ENCODE measurements around the gene LY6G6F.

LY6G6F gene

DNA sequence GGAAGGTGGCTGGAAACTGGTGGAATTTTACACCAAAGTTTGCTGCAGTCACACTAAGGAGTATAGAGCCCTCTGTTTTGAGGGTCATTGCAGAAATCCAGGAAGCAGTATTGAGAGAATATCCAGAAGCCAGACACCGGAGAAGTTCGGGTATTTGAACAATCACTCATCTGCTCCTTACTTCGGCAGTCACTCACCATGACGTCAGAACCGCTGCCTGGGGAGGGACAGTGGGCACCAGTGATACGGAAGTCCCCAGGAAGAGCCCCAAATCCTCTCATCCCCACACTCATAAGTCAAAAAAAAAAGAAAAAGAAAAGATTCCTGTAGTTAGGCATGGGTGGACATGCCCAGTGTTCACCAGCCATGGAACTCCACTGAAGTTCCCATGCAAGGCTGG is 29.8 kb upstream of the LY6G6F start:
- no peak for DNase-seq

GRCh38 chr6:31677955-31678354 is 28.7 kb upstream of the LY6G6F start:
- no peak for DNase-seq

DNA sequence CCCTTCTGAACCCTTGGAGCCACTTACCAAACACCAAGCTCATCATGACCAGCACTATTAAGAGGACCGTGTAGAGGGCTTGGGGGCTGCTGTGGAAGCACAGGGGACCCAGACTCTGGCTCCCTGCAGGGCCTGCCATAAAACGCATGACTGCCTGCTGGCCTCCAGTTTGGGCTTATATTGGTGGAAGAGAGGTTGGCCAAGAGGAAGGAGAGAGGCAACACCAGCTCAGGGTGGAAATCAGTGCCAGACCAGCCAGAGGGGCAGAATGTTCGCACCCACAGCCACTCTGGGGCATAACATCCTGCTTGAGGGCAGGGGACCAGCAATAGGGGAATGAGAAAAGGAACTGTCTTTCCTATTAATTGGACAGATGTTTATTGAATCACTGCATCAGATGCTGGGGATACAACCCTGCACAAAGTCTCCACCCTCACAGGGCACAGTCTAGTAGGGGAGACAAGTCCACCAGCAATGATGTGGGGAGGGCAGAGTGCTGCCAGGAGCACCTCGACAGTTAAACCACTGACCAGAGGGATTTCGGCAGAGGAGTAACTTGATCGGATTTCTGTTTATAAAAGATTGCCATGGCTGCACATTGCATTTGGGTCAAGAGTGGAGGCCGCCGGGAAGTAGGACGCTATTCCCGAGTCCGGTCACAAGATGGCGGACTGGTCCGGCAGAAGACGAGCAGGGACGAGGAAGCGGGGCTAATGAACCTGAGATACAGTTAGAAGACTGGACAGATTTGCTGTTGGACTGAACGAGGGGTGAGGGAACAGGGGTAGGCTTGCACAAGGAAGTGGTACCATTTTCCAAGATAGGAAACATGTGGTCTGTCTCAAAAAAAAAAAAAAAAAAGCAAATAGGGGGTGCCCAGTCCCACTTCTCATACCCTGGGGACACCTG is 26.2 kb upstream of the LY6G6F start, which contains the start of gene LY6G5C:
LY6G5C (minus strand) TSS at position 842 of the 909 bp plus-strand sequence; CDS start at position 148, 694 bp downstream.
- DNase-seq: no peak

DNA sequence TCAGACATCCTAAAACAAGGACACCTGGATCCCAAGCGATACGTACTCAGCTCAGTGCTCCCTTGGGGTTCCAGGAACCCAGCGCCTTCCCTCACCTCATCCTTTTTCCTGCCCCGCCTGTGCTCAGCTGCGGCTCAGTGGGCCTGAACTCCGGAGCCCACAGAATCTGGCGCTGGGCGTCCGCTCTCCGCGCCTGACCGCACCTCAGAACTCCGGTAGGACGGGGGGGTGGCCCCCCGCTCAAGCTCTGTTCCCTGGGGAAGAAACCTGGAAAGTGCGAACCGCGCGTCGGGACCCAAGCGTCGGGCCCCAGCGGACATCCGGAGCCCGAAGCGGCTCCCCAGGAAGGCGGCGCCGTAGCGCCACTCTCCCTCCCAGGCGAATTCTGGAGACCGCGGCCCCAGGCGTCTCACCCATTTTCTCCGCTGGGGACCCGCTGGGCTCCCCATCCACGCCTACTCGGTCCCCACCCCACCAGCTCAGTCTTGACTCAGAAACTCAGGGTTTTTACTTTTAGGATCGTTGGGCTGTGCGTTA is 25.5 kb upstream of the LY6G6F start:
- no peak for DNase-seq

DNA sequence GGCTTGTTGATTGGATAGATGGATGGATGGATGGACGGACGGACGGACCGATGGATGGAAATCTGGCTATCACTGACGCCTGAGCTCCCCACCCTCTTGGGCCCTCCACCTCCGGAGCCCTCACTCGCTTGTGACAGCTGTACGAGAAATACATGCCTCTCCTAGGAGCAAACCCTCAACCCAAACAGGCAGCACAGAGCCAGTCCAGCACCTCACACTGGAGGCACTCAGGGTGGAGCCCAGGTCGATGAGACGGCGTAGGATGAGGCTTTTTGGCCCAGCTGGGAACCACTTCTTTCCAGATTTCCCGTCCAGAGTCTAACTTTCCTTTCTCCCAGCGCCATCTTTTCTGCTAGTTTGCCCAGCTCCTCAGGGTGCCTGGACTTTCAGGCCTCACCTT is 23.1 kb upstream of the LY6G6F start:
- no peak for DNase-seq

- DNase-seq: no peak
These were observed 20.2 kb upstream of the LY6G6F start for GRCh38 chr6:31686483-31686882.

DNA sequence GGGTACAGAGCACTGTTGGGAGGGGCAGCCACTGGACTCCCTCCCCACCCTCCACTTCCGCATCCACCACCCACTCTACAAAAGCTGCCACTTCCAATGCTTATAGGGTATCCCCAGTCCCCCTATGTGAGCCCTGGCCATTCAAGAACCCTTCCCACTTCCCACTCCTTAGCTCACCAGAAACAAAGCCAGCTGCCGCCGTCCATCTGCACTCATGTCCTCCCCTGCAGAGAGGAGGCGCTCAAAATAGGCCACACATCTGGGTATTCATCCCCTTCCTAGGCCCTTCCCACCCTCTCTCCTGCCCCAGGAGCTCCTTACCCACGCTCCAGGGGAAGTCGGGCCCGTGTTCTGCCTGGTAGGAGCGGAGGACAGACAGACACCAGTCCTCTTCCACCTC is 19.3 kb upstream of the LY6G6F start:
- no peak for DNase-seq

DNA sequence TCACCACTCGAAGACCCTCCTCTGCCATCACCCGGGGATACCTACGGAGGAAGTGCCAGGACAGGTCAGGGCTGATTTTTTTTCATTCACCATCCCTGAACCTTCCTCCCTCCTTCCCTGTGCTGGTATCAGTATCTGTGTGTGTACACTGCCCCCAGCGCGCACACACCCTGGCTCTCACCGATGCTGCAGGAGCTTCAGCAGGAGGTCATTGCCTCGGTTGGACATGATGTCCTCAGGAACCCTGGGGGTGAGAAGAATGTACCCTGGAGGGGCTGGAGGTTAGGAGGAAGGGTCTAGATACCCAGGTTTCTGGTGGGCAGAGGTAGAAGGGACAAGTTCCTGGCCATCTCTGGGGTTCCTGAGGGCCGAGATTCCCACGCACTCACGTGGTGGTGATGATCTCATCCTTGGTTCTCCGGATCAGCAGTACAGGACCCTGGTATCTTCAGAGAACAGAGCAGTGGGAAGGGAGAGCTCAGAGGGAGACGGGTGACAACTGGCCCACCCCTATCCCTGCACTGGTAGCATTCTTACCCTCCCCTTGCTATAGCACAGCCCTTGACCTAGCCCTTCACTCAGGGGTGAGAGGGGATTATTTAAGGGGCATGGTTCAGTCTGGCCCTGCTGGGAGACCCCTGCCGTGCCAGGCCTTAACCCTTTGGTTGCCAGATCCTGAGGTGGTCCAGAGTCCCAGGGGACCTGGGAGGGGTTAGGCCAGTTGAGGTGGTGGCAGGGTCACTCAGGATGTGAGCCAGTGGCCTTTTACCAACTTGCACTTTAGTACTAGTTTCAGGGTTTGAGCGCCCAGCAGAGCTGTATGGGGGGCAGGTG is 18.6 kb upstream of the LY6G6F start:
- DNase-seq: no peak

- DNase-seq: no peak
These were observed 17.2 kb upstream of the LY6G6F start for GRCh38 chr6:31689249-31690110.

DNA sequence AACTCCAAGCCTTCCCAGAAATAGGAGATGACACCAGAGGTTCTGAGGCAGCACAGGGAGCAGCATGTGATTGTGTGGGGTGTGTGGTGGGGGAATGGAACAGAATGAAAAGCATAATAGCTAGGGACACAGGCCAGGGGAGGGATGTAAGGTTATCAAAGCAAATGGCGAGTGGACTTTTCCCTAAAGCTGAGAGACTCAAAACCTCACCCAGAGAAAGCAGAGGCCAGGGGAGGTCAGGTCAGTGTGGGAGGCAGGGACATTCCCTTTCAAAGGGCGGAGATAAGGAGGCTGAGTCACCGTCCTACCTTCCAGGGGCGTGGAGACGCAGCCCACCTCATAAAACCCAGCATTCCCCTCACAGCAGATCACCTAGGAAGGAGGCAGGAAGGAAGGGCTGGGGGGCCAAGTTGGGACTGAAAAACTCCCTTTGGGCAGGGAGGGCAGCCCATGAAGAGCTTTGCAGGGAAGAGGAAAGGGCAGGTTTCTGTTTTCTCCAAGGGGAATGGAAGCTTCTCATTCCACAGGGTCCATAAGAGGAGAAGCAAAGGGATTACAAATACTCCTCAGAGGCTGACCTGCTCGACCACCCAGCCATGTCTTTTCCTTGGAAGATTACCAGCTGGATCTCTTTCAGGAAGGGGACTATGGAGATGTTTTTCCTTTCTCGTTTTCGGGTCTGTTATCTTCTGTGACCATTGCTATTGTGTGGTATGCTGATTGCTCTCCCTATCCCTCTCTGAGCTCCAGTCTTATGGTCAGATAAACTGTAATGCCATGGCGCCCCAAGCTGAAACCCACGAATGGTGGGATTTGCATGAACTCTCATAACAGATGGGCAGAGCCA is 16.2 kb upstream of the LY6G6F start:
- no peak for DNase-seq

- DNase-seq: no peak
These were observed 15.6 kb upstream of the LY6G6F start for GRCh38 chr6:31691078-31691463.

DNA sequence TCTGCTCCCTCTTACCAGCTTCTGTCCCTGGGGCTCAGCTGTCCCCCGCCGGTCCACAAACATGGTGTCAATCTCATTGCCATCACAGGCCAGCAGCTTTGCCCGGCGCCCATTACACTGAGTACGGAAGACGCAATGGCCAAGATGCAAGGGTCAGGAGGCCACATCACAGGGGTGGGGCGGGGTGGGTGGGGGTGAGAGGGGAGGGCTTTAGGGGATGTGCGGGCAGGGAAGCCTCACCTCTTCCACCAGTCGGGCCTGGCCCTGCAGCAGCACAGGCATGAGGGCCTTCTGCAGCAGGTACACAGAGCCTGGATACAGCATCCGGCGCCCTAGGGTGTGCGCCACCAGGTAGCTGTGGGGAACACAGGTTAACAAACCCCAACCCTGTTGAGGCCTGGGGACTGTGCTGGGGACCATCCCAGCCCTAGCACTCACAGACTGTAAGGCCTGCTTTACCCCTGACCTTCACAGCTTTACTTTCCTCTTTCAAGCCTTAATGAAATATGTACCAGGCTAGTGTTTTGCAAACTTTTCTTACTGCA is 15.0 kb upstream of the LY6G6F start:
- no peak for DNase-seq

- no peak for DNase-seq
These were observed 14.3 kb upstream of the LY6G6F start for GRCh38 chr6:31692353-31692752.

- no peak for DNase-seq
These were observed 13.8 kb upstream of the LY6G6F start for GRCh38 chr6:31692886-31693285.

DNA sequence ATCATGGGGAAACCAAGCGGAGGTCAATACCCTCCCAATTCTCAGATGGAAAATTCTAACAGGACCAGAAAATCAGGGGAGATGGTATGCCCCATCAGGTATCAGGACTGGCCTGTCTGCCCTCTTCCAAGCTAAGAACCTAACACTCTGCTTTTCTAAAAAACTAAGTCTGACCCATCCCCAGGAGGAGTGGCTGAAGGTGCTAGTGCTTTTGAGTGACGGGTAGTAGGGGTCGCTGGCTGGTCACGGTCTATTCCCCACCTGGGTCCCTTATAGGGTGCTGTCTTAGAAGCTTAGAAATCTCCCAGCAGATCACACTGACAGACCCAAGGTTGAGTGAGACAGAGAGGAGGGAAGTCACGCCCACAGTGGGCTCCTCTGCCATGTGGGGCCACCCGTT is 13.1 kb upstream of the LY6G6F start:
- no peak for DNase-seq

DNA sequence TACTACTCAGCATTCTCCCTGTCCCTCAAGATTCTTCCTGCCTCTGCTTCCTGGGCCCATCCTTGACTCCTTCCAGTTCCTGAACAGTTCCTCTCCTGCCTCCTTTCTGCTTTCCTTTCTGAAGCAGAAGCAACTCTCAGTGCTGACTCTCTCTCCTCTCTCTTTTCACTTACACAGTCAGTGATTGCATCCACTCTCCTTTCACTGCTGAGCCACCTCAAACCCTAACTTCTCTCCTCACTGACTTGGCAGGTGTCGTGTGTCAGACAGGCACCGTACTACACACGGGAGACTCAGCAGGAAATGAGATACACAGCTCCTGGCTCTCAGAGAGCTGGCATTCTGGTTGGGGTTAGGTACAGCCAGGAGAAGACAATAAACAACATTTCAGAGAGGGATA is 9.1 kb upstream of the LY6G6F start:
- no peak for DNase-seq

GRCh38 chr6:31700740-31701401 is 5.8 kb upstream of the LY6G6F start:
- no peak for DNase-seq

GRCh38 chr6:31701666-31702404 is 4.8 kb upstream of the LY6G6F start:
- DNase-seq: no peak

- DNase-seq: no peak
These were observed 4.3 kb upstream of the LY6G6F start for GRCh38 chr6:31702405-31702818.

Data from SIG-M5 (cell line).